ENCODE measurements around the gene CTTNBP2NL. TPM values are rescaled to one million over a fixed set of nuclear protein-coding genes. Genes with fewer than 3 reads are reported as not detected.

The CTTNBP2NL gene
- total RNA-seq, 1 experiment from 2014 or later = 13.2 TPM

DNA sequence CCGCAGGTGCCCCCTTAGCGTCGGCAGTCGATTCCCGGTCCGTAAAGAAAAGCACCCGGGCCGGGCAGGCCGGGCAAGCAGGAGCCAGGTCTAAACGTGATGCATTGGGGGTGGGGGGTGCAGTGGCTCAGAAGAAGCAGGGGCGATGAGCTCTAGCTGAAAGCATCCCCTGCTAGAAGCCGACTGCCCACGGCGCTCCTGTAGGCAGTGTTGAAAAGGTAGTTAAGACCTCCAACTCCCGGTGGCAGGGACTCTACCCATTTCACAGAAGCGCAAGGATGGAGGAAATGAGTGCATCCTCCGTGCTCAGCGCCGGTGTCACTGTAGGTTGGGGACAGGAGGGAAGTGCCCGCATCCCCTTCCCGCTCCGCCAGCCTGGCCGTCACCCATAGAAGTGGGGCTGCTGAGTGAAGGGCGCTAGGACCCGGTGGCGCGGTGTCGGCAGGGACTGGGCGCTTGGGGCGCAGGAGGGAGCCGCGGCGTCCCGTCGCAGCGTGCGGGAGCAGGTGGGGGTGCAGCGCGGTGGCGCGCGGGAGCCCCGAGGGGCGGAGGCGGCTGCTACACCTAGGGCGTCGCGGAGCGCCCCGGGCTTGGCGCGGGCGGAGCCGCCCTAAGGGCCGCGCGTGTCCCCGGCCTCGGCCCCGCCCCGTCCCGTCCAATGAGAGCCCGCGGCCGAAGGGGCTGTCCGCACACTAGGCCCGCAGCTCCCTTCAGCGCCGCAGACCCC, 112.4 kb downstream of the CTTNBP2NL start, which contains the start of gene WNT2B:
Gene WNT2B (plus strand): TSS at position 688 of the 727 bp plus-strand sequence. CDS start 298 bp downstream, outside the sequence.
- no peaks in the 10 kb centered on the region for H3K27me3 ChIP-seq
- no peak within 1 kb of the TSS for H3K27ac ChIP-seq
- H3K4me1 ChIP-seq = peaks cover 24% of the 10 kb centered on the region
- H3K9me3 ChIP-seq (replicated peaks) = no peaks in the 10 kb centered on the region
- H3K36me3 ChIP-seq = no peaks in the 10 kb centered on the region
- no peak for DNase-seq
- peak within 1 kb of the TSS; percentile 53 for H3K4me3 ChIP-seq

DNA sequence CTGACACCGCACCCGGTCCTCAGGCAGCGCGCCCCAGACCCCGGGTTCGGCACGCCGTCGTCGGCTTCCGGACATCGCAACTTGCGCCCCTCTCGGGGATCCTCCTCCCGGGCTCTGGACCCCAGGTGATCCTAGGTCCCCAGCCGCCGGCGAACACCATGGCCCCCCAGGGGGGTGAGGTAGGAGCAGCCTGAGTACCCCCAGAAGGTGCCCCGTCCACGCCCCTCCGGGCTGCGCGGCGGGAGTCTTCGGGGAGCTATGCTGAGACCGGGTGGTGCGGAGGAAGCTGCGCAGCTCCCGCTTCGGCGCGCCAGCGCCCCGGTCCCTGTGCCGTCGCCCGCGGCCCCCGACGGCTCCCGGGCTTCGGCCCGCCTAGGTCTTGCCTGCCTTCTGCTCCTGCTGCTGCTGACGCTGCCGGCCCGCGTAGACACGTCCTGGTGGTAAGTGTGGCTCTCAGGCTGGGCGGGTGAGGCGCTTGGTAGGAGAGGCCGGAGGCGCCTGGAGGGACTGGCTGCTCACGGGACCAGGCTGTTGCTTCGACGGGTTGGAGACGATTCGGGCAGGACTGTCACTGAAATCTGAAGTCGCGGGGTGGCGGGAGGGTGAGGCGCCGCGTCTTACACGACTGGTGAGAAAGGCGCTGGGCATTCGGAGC, 113.1 kb downstream of the CTTNBP2NL start:
- H3K27me3 ChIP-seq = no peaks in the 10 kb centered on the region
- H3K9me3 ChIP-seq (replicated peaks) = no peaks in the 10 kb centered on the region
- peaks cover 23% of the 10 kb centered on the region for H3K4me1 ChIP-seq
- no peak overlapping the region for H3K27ac ChIP-seq
- no peak overlapping the region for H3K4me3 ChIP-seq
- DNase-seq = no peak
- H3K36me3 ChIP-seq = no peaks in the 10 kb centered on the region

DNA sequence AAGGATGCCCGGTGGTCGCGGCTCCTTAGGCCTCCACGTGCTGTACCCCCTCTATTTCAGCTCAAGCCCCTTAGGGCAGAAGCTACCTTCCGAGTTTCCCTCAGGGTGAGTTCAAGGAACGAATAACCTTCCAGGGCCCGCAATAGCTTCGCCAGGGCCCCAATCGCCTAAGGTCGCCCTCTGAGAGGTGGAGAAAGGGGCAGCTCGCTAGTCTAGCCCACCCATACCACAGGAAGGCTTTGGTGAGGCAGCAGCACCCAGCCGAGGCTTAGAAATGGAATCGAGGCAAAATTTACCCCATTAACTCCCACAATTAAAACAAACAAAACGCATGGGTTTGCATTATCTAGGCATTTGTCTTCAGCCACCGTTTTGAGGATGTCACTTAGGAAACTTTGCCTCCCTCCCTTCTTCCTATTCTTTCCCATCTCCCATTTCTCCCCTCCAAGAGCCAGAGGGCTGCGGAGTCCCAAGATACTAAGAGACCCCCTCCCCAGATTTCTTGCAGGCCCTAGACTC, 113.7 kb downstream of the CTTNBP2NL start:
- Histone ChIP-seq H3K4me1 (peaks cover 18% of the 10 kb centered on the region), H3K9me3 (replicated peaks) (no peaks in the 10 kb centered on the region), H3K36me3 (no peaks in the 10 kb centered on the region), H3K27me3 (no peaks in the 10 kb centered on the region), H3K4me3 (no peak overlapping the region), H3K27ac (no peak overlapping the region)
- no peak for DNase-seq

DNA sequence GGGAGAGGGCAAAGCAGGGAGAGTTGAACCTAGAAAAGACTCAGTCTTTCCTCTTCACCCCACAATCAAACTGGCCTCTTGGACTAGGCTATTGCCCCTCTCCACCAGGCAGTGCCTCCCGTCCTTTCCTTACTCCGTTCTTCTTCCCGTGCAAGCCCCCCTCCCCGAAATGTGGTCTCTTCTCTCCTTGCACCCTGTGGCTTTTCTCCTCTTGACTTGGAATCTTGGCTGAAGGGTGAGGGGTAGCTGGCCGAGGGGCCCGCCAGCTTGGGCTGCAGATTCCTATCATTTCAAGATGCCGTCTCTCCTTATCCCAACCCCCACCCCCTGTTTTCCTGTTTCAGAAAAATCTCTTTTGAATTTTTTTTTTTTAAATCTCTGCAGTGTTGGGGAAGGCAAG, 114.3 kb downstream of the CTTNBP2NL start:
- Histone ChIP-seq H3K4me3 (no peak overlapping the region), H3K36me3 (no peaks in the 10 kb centered on the region), H3K9me3 (replicated peaks) (no peaks in the 10 kb centered on the region), H3K27ac (no peak overlapping the region), H3K4me1 (peaks cover 20% of the 10 kb centered on the region), H3K27me3 (no peaks in the 10 kb centered on the region)
- no peak for DNase-seq

Other genes starting within 250 kb of the CTTNBP2NL start
- 0.15 and 0.28 TPM in 2 replicates for gene WNT2B, start 112.8 kb downstream of the CTTNBP2NL start, total RNA-seq (2014; rRNA removed; shearing (Covaris generic))
- 24.2 and 24.8 TPM in 2 replicates for gene ST7L, start 222.9 kb downstream of the CTTNBP2NL start, total RNA-seq (2014; rRNA removed; shearing (Covaris generic))
- gene CAPZA1, start 223.6 kb downstream of the CTTNBP2NL start, total RNA-seq (2014; rRNA removed; shearing (Covaris generic)) = 188 and 211 TPM in 2 replicates